Ascending aorta (tissue), 2 donors: Measurements from ENCODE around the gene WFS1. TPM values are rescaled to one million over a fixed set of nuclear protein-coding genes. Genes with fewer than 3 reads are reported as not detected.

Source experiments
- DNase-seq, 2 donors: peaks; one replicate each; pipeline ENCODE4 v3.0.0-alpha.2; 2019; ENCODE audit warnings: low spot score in 2 of 2
- H3K27ac ChIP-seq, 2 donors: fragments of 200-600 bp; sonication (generic); one replicate each; pipeline ENCODE4 v1.5.1; 2016 to 2017; ENCODE audit warnings: mild to moderate bottlenecking in 1 of 2
- H3K27me3 ChIP-seq: fragments of 200-600 bp; sonication (generic); one replicate; pipeline ENCODE4 v1.5.1; 2017
- H3K36me3 ChIP-seq, 2 donors: fragments of 200-600 bp; sonication (generic); one replicate each; pipeline ENCODE4 v1.5.1; 2016
- H3K4me1 ChIP-seq, 2 donors: fragments of 200-600 bp; sonication (generic); one replicate each; pipeline ENCODE4 v1.5.1; 2016 to 2017; ENCODE audit warnings: mild to moderate bottlenecking in 1 of 2
- H3K4me3 ChIP-seq, 2 donors: fragments of 200-600 bp; sonication (generic); one replicate each; pipeline ENCODE4 v1.5.1; 2016 to 2017; ENCODE audit warnings: mild to moderate bottlenecking in 1 of 2
- H3K9me3 ChIP-seq, 2 donors: fragments of 200-600 bp; sonication (generic); one replicate each; pipeline ENCODE4 v1.5.1; 2016
- intact Hi-C: fragments of 100-400 bp; cut with DNase I; formaldehyde crosslinking; loops from one replicate; pipeline ENCODE4 v1.15.1; 2023
- total RNA-seq: library from RNA; depleted of rRNA; stranded (reverse); fragments of >200 nt; gene quantifications from one replicate; pipeline ENCODE4 v1.1.0, GENCODE V29; 2016
- TF ChIP-seq, protein P1 (sequence below), 3 experiments: fragments of 200-600 bp in 2 of 3; fragments of 450-650 bp in 1 of 3; sonication (generic) in 2 of 3; IDR thresholded peaks; one replicate each; pipeline ENCODE4 v1.5.1; 2016 to 2019; ENCODE audit warnings: antibody characterized with exemption in 3 of 3, mild to moderate bottlenecking in 1 of 3, moderate library complexity in 1 of 3

WFS1 gene
- total RNA-seq, 1 donor from 2014 or later, result 166 TPM

DNA sequence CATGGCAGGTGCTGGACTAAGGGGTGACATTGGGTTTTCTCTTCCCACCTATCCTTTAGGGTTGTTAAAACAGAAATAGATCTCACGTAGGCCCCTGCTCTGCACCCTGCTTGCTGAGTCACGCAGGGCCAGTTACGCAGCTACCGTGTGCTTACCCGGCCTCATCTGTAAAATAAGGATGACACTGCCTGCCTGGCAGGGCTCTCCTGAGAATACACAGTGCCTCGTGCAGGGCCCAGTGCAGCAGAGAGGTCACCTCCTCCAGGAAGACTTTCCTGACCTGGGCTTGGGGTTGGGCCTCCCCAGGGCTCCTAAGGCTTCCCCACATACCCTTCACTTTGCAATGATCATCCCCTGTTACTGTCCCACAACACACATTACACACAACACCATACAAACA is 35.7 kb upstream of the WFS1 start:
- Histone ChIP-seq H3K4me1 (no peaks in the 10 kb centered on the region), H3K36me3 (no peaks in the 10 kb centered on the region), H3K27ac (no peak overlapping the region), H3K27me3 (no peaks in the 10 kb centered on the region), H3K9me3 (no peaks in the 10 kb centered on the region), H3K4me3 (no peak overlapping the region)
- TF ChIP-seq, protein P1, sequence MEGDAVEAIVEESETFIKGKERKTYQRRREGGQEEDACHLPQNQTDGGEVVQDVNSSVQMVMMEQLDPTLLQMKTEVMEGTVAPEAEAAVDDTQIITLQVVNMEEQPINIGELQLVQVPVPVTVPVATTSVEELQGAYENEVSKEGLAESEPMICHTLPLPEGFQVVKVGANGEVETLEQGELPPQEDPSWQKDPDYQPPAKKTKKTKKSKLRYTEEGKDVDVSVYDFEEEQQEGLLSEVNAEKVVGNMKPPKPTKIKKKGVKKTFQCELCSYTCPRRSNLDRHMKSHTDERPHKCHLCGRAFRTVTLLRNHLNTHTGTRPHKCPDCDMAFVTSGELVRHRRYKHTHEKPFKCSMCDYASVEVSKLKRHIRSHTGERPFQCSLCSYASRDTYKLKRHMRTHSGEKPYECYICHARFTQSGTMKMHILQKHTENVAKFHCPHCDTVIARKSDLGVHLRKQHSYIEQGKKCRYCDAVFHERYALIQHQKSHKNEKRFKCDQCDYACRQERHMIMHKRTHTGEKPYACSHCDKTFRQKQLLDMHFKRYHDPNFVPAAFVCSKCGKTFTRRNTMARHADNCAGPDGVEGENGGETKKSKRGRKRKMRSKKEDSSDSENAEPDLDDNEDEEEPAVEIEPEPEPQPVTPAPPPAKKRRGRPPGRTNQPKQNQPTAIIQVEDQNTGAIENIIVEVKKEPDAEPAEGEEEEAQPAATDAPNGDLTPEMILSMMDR (IDR thresholded peaks at IDR 0.05), result no peak
- intact Hi-C loops, result no loop called here
- DNase-seq, result peak in 1 of 2 donors; percentile 28

DNA sequence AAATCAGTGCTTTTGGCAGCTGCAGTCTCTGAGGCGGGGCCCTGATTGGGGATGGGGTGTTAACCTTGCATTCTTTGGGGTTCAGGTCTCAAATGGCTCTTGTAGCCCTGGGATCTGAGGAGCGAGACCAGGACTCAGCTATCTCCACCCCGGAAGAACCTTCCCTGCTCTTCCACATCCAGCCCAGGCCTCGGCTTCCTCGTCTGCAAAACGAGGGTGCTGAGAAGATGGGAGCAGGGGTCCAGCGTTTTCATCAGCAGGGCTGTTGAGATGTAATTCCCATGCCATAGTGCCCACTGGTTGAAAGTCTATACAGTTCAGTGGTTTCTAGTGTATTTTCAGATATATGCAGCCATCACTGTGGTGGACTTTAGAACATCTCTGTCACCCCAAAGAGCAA is 34.6 kb upstream of the WFS1 start:
- no peaks in the 10 kb centered on the region for H3K36me3 ChIP-seq
- H3K9me3 ChIP-seq, result no peaks in the 10 kb centered on the region
- H3K4me3 ChIP-seq, result no peak overlapping the region
- no peaks in the 10 kb centered on the region for H3K27me3 ChIP-seq
- no peaks in the 10 kb centered on the region for H3K4me1 ChIP-seq
- peak in 1 of 2 donors; percentile 25 for DNase-seq
- intact Hi-C loops, result no loop called here
- H3K27ac ChIP-seq, result no peak overlapping the region
- TF ChIP-seq, protein P1 (IDR thresholded peaks at IDR 0.05), result no peak

DNA sequence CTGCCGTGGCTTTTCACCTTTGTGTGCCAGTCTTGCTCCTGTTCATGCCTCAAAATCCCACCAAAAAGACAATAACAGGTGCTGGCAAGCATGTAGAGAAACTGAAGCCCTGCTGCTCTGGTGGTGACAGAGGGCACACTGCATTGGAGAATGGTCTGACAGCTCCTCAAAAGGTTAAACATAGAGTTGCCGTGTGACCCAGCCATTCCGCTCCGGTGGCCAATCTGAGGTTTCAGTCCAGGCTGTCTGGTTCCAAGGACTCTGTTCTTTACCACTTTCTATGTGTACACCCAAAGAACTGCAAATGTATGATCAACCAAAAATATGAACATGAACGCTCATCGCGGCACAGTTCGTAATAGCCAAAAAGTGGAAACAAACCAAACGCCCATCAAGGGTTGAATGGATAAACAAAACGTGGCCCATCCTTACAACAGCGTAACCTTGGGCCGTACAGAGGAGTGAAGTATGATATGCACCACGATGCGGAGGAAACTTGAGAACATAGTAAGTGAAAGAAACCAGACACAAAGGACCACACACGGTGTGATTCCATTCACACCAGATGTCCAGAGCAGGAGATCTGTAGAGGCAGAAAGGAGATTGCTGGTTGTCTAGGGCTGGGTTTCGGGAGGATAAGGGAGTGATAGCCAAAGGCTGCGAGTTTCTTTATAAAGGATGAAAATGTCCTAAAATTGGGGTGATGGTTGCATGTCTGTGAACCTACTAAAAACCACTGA is 33.6 kb upstream of the WFS1 start:
- DNase-seq, result peak in 1 of 2 donors; percentile 37
- Histone ChIP-seq H3K27me3 (no peaks in the 10 kb centered on the region), H3K4me1 (no peaks in the 10 kb centered on the region), H3K36me3 (no peaks in the 10 kb centered on the region), H3K4me3 (no peak overlapping the region), H3K27ac (no peak overlapping the region), H3K9me3 (no peaks in the 10 kb centered on the region)
- intact Hi-C loops, result no loop called here
- TF ChIP-seq, protein P1 (IDR thresholded peaks at IDR 0.05), result no peak

DNA sequence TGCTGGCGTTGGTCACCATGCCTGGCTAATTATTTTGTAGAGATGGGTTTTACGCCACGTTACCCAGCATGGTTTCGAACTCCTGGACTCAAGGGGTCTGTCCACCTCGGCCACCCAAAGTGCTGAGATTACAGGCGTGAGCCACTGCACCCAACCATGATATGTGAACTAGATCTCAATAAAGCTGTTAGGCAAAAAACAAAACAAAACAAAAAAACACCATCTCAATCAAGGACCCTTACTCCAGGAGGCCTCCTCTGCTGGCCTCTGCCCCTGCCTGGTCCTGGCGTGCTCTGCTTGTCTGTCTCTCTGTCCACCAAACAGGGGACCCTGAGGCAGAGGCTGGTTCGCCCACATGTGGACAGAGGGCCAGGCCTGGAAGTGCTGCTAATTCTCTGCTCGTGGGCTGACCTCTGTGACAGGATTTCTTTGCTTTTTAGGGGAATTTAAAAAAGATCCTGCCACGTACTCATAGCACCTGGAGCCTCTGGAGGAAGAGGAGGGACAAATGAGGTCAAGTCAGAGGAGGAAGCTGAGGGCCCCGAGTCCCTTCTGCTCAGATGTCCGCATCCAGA is 32.7 kb upstream of the WFS1 start:
- Histone ChIP-seq H3K27ac (no peak overlapping the region), H3K9me3 (no peaks in the 10 kb centered on the region), H3K4me3 (no peak overlapping the region), H3K27me3 (no peaks in the 10 kb centered on the region), H3K4me1 (no peaks in the 10 kb centered on the region), H3K36me3 (no peaks in the 10 kb centered on the region)
- intact Hi-C loops, result no loop called here
- TF ChIP-seq, protein P1 (IDR thresholded peaks at IDR 0.05), result no peak
- DNase-seq, result peak in 1 of 2 donors; percentile 16

DNA sequence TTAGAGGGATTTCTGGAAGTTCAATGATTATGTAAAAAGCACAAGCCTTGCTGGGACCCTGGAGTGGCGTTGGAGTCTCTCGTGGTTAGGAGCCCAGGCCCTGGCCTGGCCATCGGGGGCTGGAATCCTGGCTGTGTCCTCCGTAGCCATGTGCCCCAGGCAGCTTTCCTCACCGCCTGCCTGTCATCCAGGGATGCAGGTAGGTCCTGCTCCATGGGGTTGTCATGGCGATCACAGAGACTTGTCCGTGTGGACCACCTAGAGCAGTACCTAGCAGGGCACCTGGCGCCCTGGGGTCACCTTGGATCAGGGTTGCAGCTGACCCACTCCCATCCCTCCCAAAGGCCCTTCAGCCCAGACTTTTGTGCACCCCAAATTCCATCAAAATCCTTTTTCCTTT is 30.2 kb upstream of the WFS1 start:
- Histone ChIP-seq H3K4me3 (no peak overlapping the region), H3K27me3 (no peaks in the 10 kb centered on the region), H3K36me3 (no peaks in the 10 kb centered on the region), H3K4me1 (no peaks in the 10 kb centered on the region), H3K9me3 (no peaks in the 10 kb centered on the region), H3K27ac (no peak overlapping the region)
- intact Hi-C loops, result no loop called here
- peak in 1 of 2 donors; percentile 30 for DNase-seq
- TF ChIP-seq, protein P1 (IDR thresholded peaks at IDR 0.05), result no peak
